Measurements from ENCODE around the gene DTNB.

Gene DTNB

DNA sequence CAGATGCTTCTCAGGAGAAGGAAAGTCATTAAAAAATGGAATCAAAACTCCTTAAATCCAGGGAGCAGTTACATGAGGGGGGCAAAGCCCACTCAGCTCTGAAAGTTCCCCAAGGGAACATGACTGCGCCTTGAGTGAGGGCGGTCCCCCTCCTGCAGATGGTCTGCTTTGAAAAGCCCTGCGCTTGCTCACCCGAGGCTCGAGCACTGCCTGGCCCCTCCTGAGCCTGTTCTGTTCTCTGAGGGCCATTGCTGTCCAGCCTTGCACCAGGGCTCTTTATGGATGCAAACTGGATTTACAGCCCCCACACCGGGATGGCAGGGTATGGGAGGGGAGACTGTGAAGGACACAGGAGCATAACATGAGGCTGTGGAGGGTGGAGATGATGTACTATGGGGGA lies 293.8 kb downstream of the DTNB start:
- no peak for DNase-seq

- DNase-seq = no peak
These were observed 294.5 kb downstream of the DTNB start for GRCh38 chr2:25378731-25379490.

GRCh38 chr2:25377822-25378421 lies 295.5 kb downstream of the DTNB start:
- DNase-seq = no peak

- DNase-seq = peak; percentile 95
These were observed 296.4 kb downstream of the DTNB start for GRCh38 chr2:25376750-25377621.

DNA sequence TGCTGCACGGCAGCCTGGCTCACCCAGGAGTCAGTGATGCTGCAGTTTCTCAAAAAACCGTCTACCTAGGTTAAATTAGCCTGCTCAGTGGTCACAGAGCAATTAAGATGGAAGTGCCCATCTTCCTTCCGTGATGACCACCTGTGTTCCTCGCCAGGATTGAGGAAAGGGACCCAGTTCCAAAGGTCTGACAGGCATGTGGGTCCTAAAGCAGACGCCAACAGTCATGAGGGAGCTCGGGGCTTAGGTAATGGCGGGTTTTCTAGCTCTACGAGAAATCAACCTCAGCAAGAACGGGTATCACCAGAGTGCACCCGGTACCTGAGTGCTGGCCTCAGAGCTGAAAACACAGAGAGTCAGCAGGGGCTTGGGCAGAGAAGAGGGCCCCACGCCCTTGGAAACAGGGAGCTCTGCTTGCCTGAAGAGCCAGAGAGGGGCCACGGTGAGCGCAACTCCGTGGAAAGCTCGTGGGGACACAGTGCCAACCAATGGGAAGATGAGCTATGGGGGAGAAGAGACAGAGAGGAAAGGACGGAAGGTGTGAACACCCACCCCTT lies 297.3 kb downstream of the DTNB start:
- DNase-seq = no peak

GRCh38 chr2:25375371-25375988 lies 297.9 kb downstream of the DTNB start:
- DNase-seq = no peak

GRCh38 chr2:25374827-25375226 lies 298.6 kb downstream of the DTNB start:
- no peak for DNase-seq

DNA sequence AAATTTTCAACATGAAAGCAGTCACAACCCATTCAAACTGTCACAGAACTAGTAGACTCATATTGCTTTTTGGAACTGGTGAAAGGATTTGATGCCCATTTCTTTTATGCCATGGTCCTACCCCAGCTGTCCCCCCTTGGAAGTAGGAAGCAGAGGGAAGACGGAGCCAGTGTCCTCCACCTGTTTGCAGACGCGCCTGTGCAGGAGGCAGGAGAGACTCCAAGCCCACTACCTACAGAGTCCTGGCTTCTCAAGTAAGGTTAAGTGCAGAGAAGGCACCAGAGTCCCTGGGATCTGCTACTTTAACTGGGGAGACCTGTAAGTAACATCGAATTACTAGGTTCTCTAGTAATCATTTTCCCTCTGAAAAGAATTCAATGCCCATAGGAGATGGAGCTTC lies 299.0 kb downstream of the DTNB start:
- no peak for DNase-seq

GRCh38 chr2:25373269-25373981 lies 300.0 kb downstream of the DTNB start:
- DNase-seq = no peak

DNA sequence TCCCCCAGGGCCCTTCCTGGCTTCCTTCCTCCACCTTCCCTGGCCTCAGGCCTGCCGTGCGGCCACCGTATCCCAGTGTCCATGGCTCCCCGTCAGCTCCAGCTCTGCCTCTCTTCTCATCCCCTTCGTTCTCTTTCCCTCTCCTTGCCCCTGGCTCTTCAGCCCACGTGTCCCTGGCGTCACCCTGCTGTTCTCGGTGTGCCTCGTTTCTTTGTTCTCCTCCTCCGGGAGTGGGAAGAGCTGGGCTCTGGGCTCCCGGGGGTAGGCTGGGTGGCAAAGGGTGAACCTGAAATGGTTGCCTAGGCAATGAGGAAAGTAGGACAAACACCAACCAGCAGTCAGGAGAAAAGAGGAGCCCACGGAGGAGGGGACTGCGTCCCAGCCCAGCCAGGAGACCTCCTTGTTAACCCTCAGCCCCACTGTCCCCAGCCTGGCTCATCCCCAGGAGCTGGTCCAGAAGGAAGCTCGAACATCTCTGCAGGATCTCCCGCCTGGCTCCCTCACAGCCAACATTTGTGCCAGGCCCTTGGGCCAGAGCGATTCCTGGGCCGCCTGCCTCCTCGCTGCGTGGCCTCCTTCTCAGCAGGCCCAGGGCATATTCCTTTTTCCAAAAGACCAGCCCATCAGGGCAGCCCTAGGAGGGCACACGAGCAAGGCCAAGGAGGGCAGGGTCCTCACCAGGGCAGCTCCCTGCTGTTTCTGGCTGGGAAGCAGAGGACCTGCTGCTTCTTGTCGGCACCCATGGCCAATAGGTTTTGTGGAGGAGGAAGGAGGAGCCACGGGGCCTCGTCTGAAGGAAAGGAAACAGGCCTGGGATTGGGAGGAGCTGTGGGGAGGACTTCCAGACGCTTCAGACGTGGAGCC lies 300.7 kb downstream of the DTNB start:
- DNase-seq = no peak

GRCh38 chr2:25371253-25372241 lies 301.8 kb downstream of the DTNB start:
- DNase-seq = no peak

GRCh38 chr2:25369876-25370275 lies 303.5 kb downstream of the DTNB start:
- DNase-seq = no peak

GRCh38 chr2:25369439-25369838 lies 303.9 kb downstream of the DTNB start:
- DNase-seq = no peak

DNA sequence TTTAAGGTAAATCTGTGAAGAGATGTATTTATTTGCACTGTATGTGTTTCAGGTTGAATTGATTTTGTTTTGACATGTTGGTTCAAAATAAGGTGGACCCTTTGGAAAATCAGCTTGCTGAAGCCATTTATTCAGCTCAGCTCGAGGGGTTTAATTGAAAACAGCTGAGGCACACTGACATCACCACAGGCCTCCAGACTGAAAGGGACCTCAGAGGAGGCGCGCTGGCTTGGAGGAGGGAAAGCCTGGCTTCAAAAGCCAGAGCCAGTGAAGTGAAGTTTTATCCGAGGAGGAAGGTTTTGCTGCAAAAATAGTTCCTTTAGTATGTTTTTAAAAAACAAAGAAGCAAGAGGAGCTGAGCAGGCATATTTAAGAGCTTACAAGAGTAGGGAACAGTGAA lies 304.7 kb downstream of the DTNB start:
- DNase-seq = no peak

GRCh38 chr2:25367296-25367695 lies 306.1 kb downstream of the DTNB start:
- no peak for DNase-seq

- DNase-seq = no peak
These were observed 306.7 kb downstream of the DTNB start for GRCh38 chr2:25366629-25367028.

DNA sequence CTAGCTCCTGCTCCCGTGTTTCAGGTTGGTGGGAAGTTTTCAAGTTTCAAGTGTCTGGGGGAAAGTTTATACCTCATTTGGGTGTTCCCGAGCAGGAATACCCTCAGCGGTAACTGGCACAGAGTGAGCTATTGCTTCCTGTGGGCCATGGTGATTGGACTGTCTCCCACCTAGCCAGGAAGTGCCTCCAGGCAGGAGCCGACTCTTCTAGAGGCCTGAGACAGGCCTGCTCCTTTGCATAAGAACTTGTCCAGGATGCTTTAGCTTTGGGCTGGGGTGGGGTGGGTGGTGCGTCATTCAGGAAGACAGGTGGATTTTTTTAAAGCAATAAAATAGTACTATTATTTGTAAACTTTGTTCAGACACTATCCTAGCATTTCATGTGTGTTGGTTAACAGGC lies 308.1 kb downstream of the DTNB start:
- DNase-seq = no peak

DNA sequence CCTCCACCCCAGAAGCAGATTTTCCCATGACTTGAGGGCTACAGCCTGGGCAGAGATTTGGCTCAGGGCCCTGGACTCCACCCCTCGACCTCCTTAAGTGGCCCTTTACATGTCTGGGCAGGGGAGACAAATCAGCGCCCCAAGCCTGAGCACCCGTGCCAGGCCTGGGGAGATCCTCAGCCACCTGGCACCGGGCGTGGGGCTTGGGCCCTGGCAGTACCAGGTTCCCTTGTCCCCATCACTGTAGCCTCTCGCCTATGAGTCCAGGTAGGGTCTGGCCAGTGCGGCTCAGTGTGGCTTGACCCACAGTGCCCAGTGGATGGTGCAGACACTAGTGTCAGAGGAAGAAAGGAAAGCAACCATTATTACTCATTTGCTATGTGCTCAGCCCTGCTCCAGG lies 309.6 kb downstream of the DTNB start:
- no peak for DNase-seq

GRCh38 chr2:25362434-25363145 lies 310.8 kb downstream of the DTNB start:
- DNase-seq = peak; percentile 51
